ENCODE data around the gene MAN1A1. TPM values are rescaled to one million over a fixed set of nuclear protein-coding genes. Genes with fewer than 3 reads are reported as not detected.

Gene MAN1A1
- total and polyA plus RNA-seq, 2 experiments from 2014 or later, result 2.0 to 8.7 TPM

DNA sequence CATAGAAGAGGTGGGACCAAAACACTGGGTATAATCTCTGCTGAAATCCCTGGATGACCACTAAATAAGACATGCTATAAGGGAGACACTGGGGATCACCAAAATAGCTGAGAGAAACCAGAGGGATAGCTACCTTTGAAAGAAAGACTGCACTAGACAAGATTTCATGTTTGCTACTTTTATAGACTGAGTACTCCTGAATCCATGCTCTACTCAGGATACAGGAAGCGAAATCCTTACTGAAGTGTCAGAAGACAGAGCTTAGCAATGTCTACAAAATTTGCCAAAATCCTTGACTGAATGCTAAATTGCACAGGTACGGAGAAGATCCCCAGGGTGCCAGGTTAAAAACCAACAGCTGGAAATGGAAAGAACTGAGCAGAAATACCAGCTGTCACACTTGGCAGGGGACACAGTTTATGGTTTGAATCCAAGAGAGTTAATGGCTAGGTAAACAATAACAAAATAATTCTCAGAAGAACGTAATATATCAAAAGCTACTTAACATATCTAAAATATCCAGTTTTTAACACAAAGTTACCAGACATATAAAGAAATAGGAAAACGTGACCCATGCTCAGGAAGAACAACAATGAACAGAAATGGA lies 125.4 kb downstream of the MAN1A1 start (continued):
- TF ChIP-seq, protein P1, sequence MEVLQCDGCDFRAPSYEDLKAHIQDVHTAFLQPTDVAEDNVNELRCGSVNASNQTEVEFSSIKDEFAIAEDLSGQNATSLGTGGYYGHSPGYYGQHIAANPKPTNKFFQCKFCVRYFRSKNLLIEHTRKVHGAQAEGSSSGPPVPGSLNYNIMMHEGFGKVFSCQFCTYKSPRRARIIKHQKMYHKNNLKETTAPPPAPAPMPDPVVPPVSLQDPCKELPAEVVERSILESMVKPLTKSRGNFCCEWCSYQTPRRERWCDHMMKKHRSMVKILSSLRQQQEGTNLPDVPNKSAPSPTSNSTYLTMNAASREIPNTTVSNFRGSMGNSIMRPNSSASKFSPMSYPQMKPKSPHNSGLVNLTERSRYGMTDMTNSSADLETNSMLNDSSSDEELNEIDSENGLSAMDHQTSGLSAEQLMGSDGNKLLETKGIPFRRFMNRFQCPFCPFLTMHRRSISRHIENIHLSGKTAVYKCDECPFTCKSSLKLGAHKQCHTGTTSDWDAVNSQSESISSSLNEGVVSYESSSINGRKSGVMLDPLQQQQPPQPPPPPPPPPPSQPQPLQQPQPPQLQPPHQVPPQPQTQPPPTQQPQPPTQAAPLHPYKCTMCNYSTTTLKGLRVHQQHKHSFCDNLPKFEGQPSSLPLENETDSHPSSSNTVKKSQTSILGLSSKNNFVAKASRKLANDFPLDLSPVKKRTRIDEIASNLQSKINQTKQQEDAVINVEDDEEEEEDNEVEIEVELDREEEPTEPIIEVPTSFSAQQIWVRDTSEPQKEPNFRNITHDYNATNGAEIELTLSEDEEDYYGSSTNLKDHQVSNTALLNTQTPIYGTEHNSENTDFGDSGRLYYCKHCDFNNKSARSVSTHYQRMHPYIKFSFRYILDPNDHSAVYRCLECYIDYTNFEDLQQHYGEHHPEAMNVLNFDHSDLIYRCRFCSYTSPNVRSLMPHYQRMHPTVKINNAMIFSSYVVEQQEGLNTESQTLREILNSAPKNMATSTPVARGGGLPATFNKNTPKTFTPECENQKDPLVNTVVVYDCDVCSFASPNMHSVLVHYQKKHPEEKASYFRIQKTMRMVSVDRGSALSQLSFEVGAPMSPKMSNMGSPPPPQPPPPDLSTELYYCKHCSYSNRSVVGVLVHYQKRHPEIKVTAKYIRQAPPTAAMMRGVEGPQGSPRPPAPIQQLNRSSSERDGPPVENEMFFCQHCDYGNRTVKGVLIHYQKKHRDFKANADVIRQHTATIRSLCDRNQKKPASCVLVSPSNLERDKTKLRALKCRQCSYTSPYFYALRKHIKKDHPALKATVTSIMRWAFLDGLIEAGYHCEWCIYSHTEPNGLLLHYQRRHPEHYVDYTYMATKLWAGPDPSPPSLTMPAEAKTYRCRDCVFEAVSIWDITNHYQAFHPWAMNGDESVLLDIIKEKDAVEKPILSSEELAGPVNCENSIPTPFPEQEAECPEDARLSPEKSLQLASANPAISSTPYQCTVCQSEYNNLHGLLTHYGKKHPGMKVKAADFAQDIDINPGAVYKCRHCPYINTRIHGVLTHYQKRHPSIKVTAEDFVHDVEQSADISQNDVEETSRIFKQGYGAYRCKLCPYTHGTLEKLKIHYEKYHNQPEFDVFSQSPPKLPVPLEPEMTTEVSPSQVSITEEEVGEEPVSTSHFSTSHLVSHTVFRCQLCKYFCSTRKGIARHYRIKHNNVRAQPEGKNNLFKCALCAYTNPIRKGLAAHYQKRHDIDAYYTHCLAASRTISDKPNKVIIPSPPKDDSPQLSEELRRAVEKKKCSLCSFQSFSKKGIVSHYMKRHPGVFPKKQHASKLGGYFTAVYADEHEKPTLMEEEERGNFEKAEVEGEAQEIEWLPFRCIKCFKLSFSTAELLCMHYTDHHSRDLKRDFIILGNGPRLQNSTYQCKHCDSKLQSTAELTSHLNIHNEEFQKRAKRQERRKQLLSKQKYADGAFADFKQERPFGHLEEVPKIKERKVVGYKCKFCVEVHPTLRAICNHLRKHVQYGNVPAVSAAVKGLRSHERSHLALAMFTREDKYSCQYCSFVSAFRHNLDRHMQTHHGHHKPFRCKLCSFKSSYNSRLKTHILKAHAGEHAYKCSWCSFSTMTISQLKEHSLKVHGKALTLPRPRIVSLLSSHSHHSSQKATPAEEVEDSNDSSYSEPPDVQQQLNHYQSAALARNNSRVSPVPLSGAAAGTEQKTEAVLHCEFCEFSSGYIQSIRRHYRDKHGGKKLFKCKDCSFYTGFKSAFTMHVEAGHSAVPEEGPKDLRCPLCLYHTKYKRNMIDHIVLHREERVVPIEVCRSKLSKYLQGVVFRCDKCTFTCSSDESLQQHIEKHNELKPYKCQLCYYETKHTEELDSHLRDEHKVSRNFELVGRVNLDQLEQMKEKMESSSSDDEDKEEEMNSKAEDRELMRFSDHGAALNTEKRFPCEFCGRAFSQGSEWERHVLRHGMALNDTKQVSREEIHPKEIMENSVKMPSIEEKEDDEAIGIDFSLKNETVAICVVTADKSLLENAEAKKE (CRISPR knock-in tag; IDR thresholded peaks at IDR 0.05), result no peak
- TF ChIP-seq, protein P2, sequence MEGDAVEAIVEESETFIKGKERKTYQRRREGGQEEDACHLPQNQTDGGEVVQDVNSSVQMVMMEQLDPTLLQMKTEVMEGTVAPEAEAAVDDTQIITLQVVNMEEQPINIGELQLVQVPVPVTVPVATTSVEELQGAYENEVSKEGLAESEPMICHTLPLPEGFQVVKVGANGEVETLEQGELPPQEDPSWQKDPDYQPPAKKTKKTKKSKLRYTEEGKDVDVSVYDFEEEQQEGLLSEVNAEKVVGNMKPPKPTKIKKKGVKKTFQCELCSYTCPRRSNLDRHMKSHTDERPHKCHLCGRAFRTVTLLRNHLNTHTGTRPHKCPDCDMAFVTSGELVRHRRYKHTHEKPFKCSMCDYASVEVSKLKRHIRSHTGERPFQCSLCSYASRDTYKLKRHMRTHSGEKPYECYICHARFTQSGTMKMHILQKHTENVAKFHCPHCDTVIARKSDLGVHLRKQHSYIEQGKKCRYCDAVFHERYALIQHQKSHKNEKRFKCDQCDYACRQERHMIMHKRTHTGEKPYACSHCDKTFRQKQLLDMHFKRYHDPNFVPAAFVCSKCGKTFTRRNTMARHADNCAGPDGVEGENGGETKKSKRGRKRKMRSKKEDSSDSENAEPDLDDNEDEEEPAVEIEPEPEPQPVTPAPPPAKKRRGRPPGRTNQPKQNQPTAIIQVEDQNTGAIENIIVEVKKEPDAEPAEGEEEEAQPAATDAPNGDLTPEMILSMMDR (conservative IDR thresholded peaks at IDR 0.05; ENCODE audit: low read depth in 2 of 2), result no peak
- TF ChIP-seq, protein P3, sequence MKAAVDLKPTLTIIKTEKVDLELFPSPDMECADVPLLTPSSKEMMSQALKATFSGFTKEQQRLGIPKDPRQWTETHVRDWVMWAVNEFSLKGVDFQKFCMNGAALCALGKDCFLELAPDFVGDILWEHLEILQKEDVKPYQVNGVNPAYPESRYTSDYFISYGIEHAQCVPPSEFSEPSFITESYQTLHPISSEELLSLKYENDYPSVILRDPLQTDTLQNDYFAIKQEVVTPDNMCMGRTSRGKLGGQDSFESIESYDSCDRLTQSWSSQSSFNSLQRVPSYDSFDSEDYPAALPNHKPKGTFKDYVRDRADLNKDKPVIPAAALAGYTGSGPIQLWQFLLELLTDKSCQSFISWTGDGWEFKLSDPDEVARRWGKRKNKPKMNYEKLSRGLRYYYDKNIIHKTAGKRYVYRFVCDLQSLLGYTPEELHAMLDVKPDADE (IDR thresholded peaks at IDR 0.05), result no peak
- no peak for TF ChIP-seq ZNF331 (CRISPR knock-in tag; IDR thresholded peaks at IDR 0.05; ENCODE audit: low read depth)

- ATAC-seq (no peak), DNase-seq (ENCODE audit: low spot score) (no peak)
- Mint-ChIP-seq H3K4me1 (no peaks in the 10 kb centered on the region), H3K9me3 (no peaks in the 10 kb centered on the region), H3K36me3 (ENCODE audit: low read depth) (no peaks in the 10 kb centered on the region), H3K4me3 (no peak overlapping the region), H3K27ac (no peak overlapping the region), H3K27me3 (ENCODE audit: insufficient read depth, low read depth, poor library complexity) (peaks cover 2% of the 10 kb centered on the region)
- no peak overlapping the region for H3K27ac ChIP-seq (ENCODE audit: low read depth)
- no peaks in the 10 kb centered on the region for H3K9me2 ChIP-seq (ENCODE audit: insufficient read depth)
- no peaks in the 10 kb centered on the region for H4K20me1 ChIP-seq (replicated peaks; ENCODE audit: insufficient read depth)
- no peaks in the 10 kb centered on the region for H3F3A ChIP-seq (replicated peaks; ENCODE audit: low read depth)
- no peaks in the 10 kb centered on the region for H3K79me2 ChIP-seq (replicated peaks; ENCODE audit: insufficient read depth)
- H3K36me3 ChIP-seq (ENCODE audit: insufficient read depth), result no peaks in the 10 kb centered on the region
- H3K4me2 ChIP-seq, result no peak overlapping the region
- no peak overlapping the region for H2AFZ ChIP-seq
- H3K4me1 ChIP-seq (ENCODE audit: insufficient read depth), result no peaks in the 10 kb centered on the region
- H3K27me3 ChIP-seq (ENCODE audit: insufficient read depth), result no peaks in the 10 kb centered on the region
- H3K4me3 ChIP-seq, result no peak overlapping the region
- TF ChIP-seq STAT1 (IDR thresholded peaks at IDR 0.05; ENCODE audit: unreplicated experiment) (no peak), EZH2phosphoT487 (IDR thresholded peaks at IDR 0.05; ENCODE audit: unreplicated experiment) (no peak)
- TF ChIP-seq, protein P1 (CRISPR knock-in tag; IDR thresholded peaks at IDR 0.05), result no peak
Observed at GRCh38 chr6:119220452-119220851, 129.1 kb downstream of the MAN1A1 start.
